Activated CD4-positive, alpha-beta memory T cell treated with anti-CD3 and anti-CD28 coated beads for 36 hours (primary cell): ENCODE data around the gene JAZF1. TPM values are rescaled to one million over a fixed set of nuclear protein-coding genes. Genes with fewer than 3 reads are reported as not detected.

Experiments
- CTCF ChIA-PET: fragments of 350-600 bp; sonication (Branson Sonifier 250); formaldehyde crosslinking; loops from one replicate; lab custom pipeline; 2021; ENCODE audit warnings: antibody characterized with exemption, inconsistent platforms; lab: Charles Lee
- POLR2A ChIA-PET: fragments of 350-600 bp; sonication (Branson Sonifier 250); formaldehyde crosslinking; loops from one replicate; lab custom pipeline; 2021; ENCODE audit warnings: antibody characterized with exemption; lab: Charles Lee
- DNase-seq: peaks from one replicate; pipeline ENCODE4 v3.0.0-alpha.2; 2020
- H3K27ac Mint-ChIP-seq: one replicate; pipeline ENCODE4 v1.8.0; 2021; ENCODE audit warnings: mixed read lengths
- H3K27me3 Mint-ChIP-seq: one replicate; pipeline ENCODE4 v1.8.0; 2021; ENCODE audit warnings: mixed read lengths
- H3K36me3 Mint-ChIP-seq: one replicate; pipeline ENCODE4 v1.8.0; 2021; ENCODE audit warnings: mixed read lengths
- H3K4me1 Mint-ChIP-seq: one replicate; pipeline ENCODE4 v1.8.0; 2021; ENCODE audit warnings: low read depth, mixed read lengths
- H3K4me3 Mint-ChIP-seq: one replicate; pipeline ENCODE4 v1.8.0; 2021; ENCODE audit warnings: mild to moderate bottlenecking, mixed read lengths
- H3K9me3 Mint-ChIP-seq: one replicate; pipeline ENCODE4 v1.8.0; 2021; ENCODE audit warnings: mixed read lengths
- intact Hi-C: fragments of 100-400 bp; cut with micrococcal nuclease; formaldehyde crosslinking; loops from one replicate; pipeline ENCODE4 v1.15.1; 2023
- total RNA-seq, 2 experiments: library from RNA; stranded (reverse); gene quantifications; one replicate each; pipeline ENCODE4 v1.2.3, GENCODE V29; 2021

The JAZF1 gene
- total RNA-seq, 2 experiments from 2014 or later: 3.8 to 4.3 TPM

DNA sequence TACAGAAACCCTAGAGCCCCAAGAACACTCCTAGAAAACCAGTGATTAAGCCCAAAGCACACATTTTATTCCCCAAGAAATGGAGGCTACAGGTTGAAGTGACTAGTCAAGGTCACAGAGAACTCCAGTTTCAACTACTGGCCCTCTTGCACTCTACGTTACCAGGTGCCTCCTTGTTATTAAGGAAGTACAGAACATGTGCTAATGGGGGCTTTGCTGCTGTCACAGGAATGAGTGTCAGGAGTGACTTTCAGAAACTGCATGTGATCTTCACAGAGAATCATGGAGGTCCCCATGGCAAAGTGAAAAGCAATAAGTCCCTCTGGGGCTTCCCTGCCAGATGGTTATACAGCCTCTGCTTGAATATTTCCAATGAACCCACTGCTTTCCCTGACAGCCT is 19.3 kb downstream of the JAZF1 start:
- POLR2A ChIA-PET: no interaction called here
- CTCF ChIA-PET: no interaction called here
- intact Hi-C loops: no loop called here

GRCh38 chr7:28160551-28160991 is 20.0 kb downstream of the JAZF1 start:
- Mint-ChIP-seq H3K27me3 (no peaks in the 10 kb centered on the region), H3K9me3 (no peaks in the 10 kb centered on the region), H3K4me3 (no peak overlapping the region), H3K4me1 (peaks cover 12% of the 10 kb centered on the region), H3K27ac (no peak overlapping the region), H3K36me3 (peaks cover 13% of the 10 kb centered on the region)
- ChIA-PET POLR2A (no interaction called here), CTCF (no interaction called here)
- intact Hi-C loops: no loop called here
- DNase-seq: no peak

More for the DNA sequence above, 19.3 kb downstream of the JAZF1 start:
- no peaks in the 10 kb centered on the region for H3K9me3 Mint-ChIP-seq
- no peak overlapping the region for H3K4me3 Mint-ChIP-seq
- no peak overlapping the region for H3K27ac Mint-ChIP-seq
- DNase-seq: no peak
- H3K36me3 Mint-ChIP-seq: peaks cover 13% of the 10 kb centered on the region
- peaks cover 4% of the 10 kb centered on the region for H3K4me1 Mint-ChIP-seq
- no peaks in the 10 kb centered on the region for H3K27me3 Mint-ChIP-seq

- intact Hi-C loops: loop anchor here (5.0 to 10.0 kb wide), 3 partner anchors 249 to 1087 kb away; no protein-coding TSS in a partner anchor
- Mint-ChIP-seq H3K27ac (no peak overlapping the region), H3K9me3 (no peaks in the 10 kb centered on the region), H3K4me3 (no peak overlapping the region), H3K27me3 (peaks cover 2% of the 10 kb centered on the region), H3K4me1 (peaks cover 33% of the 10 kb centered on the region), H3K36me3 (peaks cover 13% of the 10 kb centered on the region)
- ChIA-PET POLR2A (interaction anchor here (0.6 kb wide), 1 partner anchor 525 kb away, joined by 3 read pairs; no protein-coding TSS in a partner anchor), CTCF (no interaction called here)
- no peak for DNase-seq
Measured at GRCh38 chr7:28157831-28158416, 22.7 kb downstream of the JAZF1 start.

GRCh38 chr7:28157076-28157745 is 23.4 kb downstream of the JAZF1 start:
- ChIA-PET CTCF (no interaction called here), POLR2A (no interaction called here)
- Mint-ChIP-seq H3K27me3 (peaks cover 2% of the 10 kb centered on the region), H3K9me3 (no peaks in the 10 kb centered on the region), H3K27ac (no peak overlapping the region), H3K4me3 (no peak overlapping the region), H3K4me1 (peaks cover 40% of the 10 kb centered on the region), H3K36me3 (peaks cover 13% of the 10 kb centered on the region)
- DNase-seq: no peak
- intact Hi-C loops: loop anchor here (5.0 to 10.0 kb wide), 3 partner anchors 250 to 1088 kb away; no protein-coding TSS in a partner anchor

DNA sequence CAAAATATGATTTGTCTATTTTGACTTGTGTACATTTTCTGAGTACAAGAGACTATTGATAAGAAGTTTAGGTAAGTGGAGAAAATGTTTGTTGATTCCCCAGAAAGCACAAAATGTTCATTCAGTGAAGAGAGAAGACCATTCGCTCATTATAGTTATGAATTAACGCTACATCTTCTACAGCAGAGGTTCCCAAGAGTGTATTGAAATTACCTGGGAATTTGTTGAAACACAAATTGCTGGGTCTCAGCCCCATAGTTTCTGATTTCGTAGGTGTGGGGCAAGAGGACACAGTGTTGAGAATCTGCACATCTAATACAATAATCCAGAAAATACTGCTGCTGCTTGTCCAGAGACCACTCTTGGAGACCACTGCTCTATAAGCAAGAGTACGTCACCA is 24.2 kb downstream of the JAZF1 start:
- ChIA-PET POLR2A (no interaction called here), CTCF (no interaction called here)
- Mint-ChIP-seq H3K4me3 (no peak overlapping the region), H3K9me3 (no peaks in the 10 kb centered on the region), H3K27me3 (peaks cover 2% of the 10 kb centered on the region), H3K4me1 (peaks cover 45% of the 10 kb centered on the region), H3K27ac (no peak overlapping the region), H3K36me3 (peaks cover 12% of the 10 kb centered on the region)
- intact Hi-C loops: loop anchor here (5.0 to 10.0 kb wide), 3 partner anchors 251 to 1088 kb away; no protein-coding TSS in a partner anchor
- DNase-seq: no peak

DNA sequence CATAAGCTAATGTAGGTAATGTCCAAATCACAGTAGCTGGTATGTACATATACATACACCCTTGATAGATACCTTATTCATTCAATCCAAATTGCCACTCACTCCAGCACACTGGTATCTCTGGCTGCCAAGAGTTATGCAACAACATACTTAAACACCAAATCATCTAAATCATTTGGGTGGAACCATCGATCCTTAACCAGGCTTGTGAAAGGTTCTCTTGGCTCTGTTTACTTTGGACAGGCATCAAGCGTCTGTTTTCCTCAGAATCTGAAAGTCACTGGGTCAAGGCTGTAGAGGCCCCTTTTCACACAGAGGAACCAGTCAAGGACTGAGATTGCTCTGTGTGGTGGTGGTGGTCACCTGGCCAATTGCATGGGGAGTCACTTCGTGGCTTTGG is 24.6 kb downstream of the JAZF1 start:
- Mint-ChIP-seq H3K27ac (no peak overlapping the region), H3K4me1 (peaks cover 45% of the 10 kb centered on the region), H3K27me3 (peaks cover 2% of the 10 kb centered on the region), H3K4me3 (no peak overlapping the region), H3K36me3 (peaks cover 12% of the 10 kb centered on the region), H3K9me3 (no peaks in the 10 kb centered on the region)
- ChIA-PET CTCF (no interaction called here), POLR2A (no interaction called here)
- DNase-seq: no peak
- intact Hi-C loops: loop anchor here (1.0 to 10.0 kb wide), 9 partner anchors 23 to 1089 kb away; no protein-coding TSS in a partner anchor

- Mint-ChIP-seq H3K27ac (peak overlapping the region; percentile 61), H3K4me3 (peak overlapping the region; percentile 4), H3K4me1 (peaks cover 51% of the 10 kb centered on the region), H3K36me3 (peaks cover 11% of the 10 kb centered on the region), H3K9me3 (no peaks in the 10 kb centered on the region), H3K27me3 (peaks cover 2% of the 10 kb centered on the region)
- no peak for DNase-seq
- POLR2A ChIA-PET: no interaction called here
- CTCF ChIA-PET: interaction anchor here (0.7 kb wide), 1 partner anchor 1135 kb away, joined by 3 read pairs; no protein-coding TSS in a partner anchor
- intact Hi-C loops: loop anchor here (1.0 to 10.0 kb wide), 9 partner anchors 22 to 1090 kb away; no protein-coding TSS in a partner anchor
Measured at GRCh38 chr7:28155019-28155660, 25.5 kb downstream of the JAZF1 start.

GRCh38 chr7:28152594-28152993 is 28.0 kb downstream of the JAZF1 start:
- H3K36me3 Mint-ChIP-seq: peaks cover 3% of the 10 kb centered on the region
- no peak for DNase-seq
- H3K4me1 Mint-ChIP-seq: peaks cover 64% of the 10 kb centered on the region
- CTCF ChIA-PET: interaction anchor here (1.3 kb wide), 1 partner anchor 144 kb away, joined by 3 read pairs; no protein-coding TSS in a partner anchor
- intact Hi-C loops: loop anchor here (1.0 to 10.0 kb wide), 4 partner anchors 87 to 1092 kb away; no protein-coding TSS in a partner anchor
- H3K27me3 Mint-ChIP-seq: peaks cover 3% of the 10 kb centered on the region
- no peaks in the 10 kb centered on the region for H3K9me3 Mint-ChIP-seq
- H3K27ac Mint-ChIP-seq: no peak overlapping the region
- H3K4me3 Mint-ChIP-seq: no peak overlapping the region
- POLR2A ChIA-PET: interaction anchor here (0.9 kb wide), 1 partner anchor 140 kb away, joined by 5 read pairs; no protein-coding TSS in a partner anchor

DNA sequence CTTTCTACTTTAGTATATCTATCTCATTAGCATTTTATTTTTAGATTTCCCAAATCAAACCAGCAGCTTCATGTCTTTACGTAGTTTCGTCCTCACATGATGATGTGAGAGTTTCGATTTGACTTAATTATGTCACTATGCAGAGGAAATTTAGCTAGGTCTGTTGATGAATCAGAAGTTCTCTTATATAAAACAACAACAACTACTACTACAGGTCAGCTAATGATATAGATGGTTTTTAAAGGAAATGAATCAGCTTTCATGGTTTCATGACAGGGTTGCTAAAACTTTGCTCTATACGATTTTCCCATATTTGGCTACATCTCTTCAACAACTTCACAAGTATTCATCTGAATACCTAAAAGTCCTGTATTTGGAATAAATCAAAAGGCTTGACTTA is 28.6 kb downstream of the JAZF1 start:
- Mint-ChIP-seq H3K27me3 (peaks cover 3% of the 10 kb centered on the region), H3K4me1 (peaks cover 62% of the 10 kb centered on the region), H3K36me3 (peaks cover 3% of the 10 kb centered on the region), H3K4me3 (no peak overlapping the region), H3K27ac (peak overlapping the region; percentile 71), H3K9me3 (no peaks in the 10 kb centered on the region)
- ChIA-PET POLR2A (interaction anchor here (0.9 kb wide), 1 partner anchor 141 kb away, joined by 5 read pairs; no protein-coding TSS in a partner anchor), CTCF (interaction anchor here (1.3 kb wide), 1 partner anchor 145 kb away, joined by 3 read pairs; no protein-coding TSS in a partner anchor)
- intact Hi-C loops: loop anchor here (1.0 to 10.0 kb wide), 4 partner anchors 87 to 1093 kb away; no protein-coding TSS in a partner anchor
- DNase-seq: no peak

DNA sequence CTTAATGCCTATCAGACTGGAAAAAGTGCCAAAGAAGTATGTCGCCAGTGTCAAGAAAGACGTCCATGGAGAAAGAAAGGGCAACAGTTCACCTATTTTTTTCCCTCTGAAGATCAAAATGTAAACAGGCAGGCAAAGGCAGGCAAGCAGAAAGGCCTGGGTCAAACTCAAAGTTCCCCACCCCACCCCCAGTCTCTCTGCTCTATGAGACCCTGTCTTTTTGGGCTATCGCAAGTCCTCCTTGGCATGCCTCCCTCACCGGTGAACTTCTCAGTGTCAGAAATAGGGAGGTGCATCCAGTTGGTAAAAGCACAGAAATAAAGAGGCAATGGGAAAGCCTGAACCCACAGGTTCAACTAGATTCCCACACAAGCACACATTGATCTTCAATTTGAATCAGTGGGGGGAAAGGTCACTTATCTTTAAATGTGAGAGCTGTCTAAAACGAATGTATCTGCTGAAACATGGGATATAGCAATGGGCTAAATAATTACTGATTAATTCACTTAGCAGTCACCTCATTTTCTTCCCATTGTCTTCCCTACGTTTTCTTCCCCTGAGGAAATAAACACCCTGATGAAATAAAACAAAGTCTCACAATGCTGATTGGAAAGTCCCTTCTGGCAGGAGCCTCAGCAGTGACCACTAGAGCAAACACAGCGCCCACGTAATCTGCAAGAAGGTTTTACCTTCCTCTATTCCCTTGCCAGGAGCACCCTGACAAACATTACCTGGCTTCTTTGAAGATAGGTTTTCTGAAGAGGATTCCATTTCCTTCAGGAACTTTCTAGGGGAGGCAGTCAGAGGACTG is 31.1 kb downstream of the JAZF1 start:
- intact Hi-C loops: loop anchor here (10.0 kb wide), 1 partner anchor 1095 kb away; no protein-coding TSS in a partner anchor
- Mint-ChIP-seq H3K27me3 (peaks cover 3% of the 10 kb centered on the region), H3K9me3 (no peaks in the 10 kb centered on the region), H3K36me3 (peaks cover 7% of the 10 kb centered on the region), H3K4me1 (peaks cover 44% of the 10 kb centered on the region), H3K4me3 (no peak overlapping the region), H3K27ac (no peak overlapping the region)
- POLR2A ChIA-PET: no interaction called here
- CTCF ChIA-PET: no interaction called here
- DNase-seq: no peak

- DNase-seq: no peak
- Mint-ChIP-seq H3K27ac (no peak overlapping the region), H3K36me3 (peaks cover 7% of the 10 kb centered on the region), H3K9me3 (no peaks in the 10 kb centered on the region), H3K4me1 (peaks cover 32% of the 10 kb centered on the region), H3K27me3 (peaks cover 1% of the 10 kb centered on the region), H3K4me3 (no peak overlapping the region)
- POLR2A ChIA-PET: no interaction called here
- intact Hi-C loops: no loop called here
- CTCF ChIA-PET: no interaction called here
Measured at GRCh38 chr7:28145931-28146330, 34.7 kb downstream of the JAZF1 start.
